Subcutaneous adipose tissue (tissue), 4 donors: ENCODE results near the gene UBXN1. TPM values are rescaled to one million over a fixed set of nuclear protein-coding genes. Genes with fewer than 3 reads are reported as not detected.

Source experiments
- CTCF ChIP-seq: fragments of 450-650 bp; IDR thresholded peaks from one replicate; pipeline ENCODE4 v1.5.1; 2016; ENCODE audit warnings: low read depth, mild to moderate bottlenecking, control low read depth, antibody characterized with exemption, moderate library complexity
- total RNA-seq, 4 donors: library from RNA; depleted of rRNA; stranded (reverse); fragments of >200 nt; gene quantifications; one replicate each; pipeline ENCODE4 v1.1.0, GENCODE V29; 2016

The UBXN1 gene
- total RNA-seq, 4 donors from 2014 or later, result 113 to 235 (median 142) TPM

- TF ChIP-seq CTCF, result no peak
Observed at GRCh38 chr11:62689421-62690183, 10.7 kb upstream of the UBXN1 start, which contains the start of gene LRRN4CL. LRRN4CL (minus strand) TSS chr11:62689530; CDS start chr11:62688508, 1,022 bp downstream.

GRCh38 chr11:62688491-62688890, 9.6 kb upstream of the UBXN1 start:
- no peak for TF ChIP-seq CTCF

GRCh38 chr11:62687508-62688396, 8.9 kb upstream of the UBXN1 start:
- no peak for TF ChIP-seq CTCF

DNA sequence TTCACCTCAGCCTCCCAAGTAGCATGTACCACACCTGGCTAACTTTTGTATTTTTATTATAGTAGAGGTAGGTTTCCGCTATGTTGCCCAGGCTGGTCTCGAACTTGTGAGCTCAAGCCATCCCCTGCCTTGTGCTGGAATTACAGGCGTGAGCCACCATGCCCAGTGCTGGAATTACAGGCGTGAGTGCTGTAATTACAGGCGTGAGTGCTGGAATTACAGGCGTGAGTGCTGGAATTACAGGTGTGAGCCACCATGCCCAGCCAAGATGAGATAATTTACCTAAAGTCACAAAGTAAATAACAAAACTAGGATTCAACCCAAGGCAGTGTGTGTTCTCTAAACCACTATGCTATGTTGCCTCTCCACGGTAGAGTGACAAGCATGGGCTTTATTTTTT, 3.6 kb upstream of the UBXN1 start:
- TF ChIP-seq CTCF, result no peak

GRCh38 chr11:62680825-62681240, 2.0 kb upstream of the UBXN1 start:
- TF ChIP-seq CTCF, result no peak

DNA sequence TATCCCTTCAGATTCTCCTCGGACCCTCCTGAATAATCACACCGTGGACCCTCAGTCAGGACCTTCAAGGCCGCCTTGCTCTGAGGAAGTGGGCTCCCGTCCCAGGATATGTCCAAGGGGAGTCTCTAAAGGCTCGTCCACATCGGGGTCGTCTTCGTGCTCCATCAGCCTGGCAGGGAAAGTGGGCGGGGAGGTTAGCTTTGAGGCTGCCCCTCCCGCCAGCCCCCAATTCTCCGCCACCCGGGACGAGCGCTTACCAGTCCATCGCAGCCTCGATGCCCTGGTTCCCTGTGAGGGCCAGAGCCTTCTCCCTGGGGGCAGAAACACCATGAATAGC, 472 bp downstream of the UBXN1 start:
- TF ChIP-seq CTCF, result no peak

- no peak for TF ChIP-seq CTCF
Observed at GRCh38 chr11:62677714-62678113, 1.2 kb downstream of the UBXN1 start.
